PC-9 (cell line): ENCODE results near the gene SIGLEC6. TPM values are rescaled to one million over a fixed set of nuclear protein-coding genes. Genes with fewer than 3 reads are reported as not detected.

ENCODE experiments used
- BruUV-seq: library from RNA; stranded (reverse); fragments of 400-500 nt; replicated peaks from 2 replicates; lab custom pipeline; 2021; lab: Mats Ljungman, UMichigan
- CTCF ChIA-PET: fragments of 300-600 bp; sonication (Branson Sonifier 250); formaldehyde crosslinking; loops from one replicate; lab custom pipeline; 2022; ENCODE audit warnings: antibody characterized with exemption; lab: Charles Lee
- POLR2A ChIA-PET: fragments of 300-600 bp; sonication (Branson Sonifier 250); formaldehyde crosslinking; loops from one replicate; lab custom pipeline; 2022; ENCODE audit warnings: antibody characterized with exemption; ENCODE audit not compliant: unreplicated experiment; lab: Charles Lee
- DNase-seq, 2 experiments: peaks; one replicate each; pipeline versions ENCODE4 v3.0.0 to v3.0.0-alpha.2; 2015 to 2022; ENCODE audit warnings: mixed read lengths in 1 of 2
- H2AFZ ChIP-seq: fragments of 200-600 bp; sonication (generic); 2 replicates; pipeline ENCODE4 v1.8.1; 2017; ENCODE audit warnings: antibody characterized with exemption
- H3F3A ChIP-seq: fragments of 200-600 bp; sonication (generic); 2 replicates; pipeline ENCODE4 v1.8.1; 2017; ENCODE audit warnings: antibody characterized with exemption, mild to moderate bottlenecking, low read depth; ENCODE audit not compliant: insufficient read depth
- H3K27ac ChIP-seq: fragments of 200-600 bp; sonication (generic); 2 replicates; pipeline ENCODE4 v1.6.1; 2016; ENCODE audit warnings: mixed run types
- H3K27me3 ChIP-seq: fragments of 200-600 bp; sonication (generic); 2 replicates; pipeline ENCODE4 v1.6.1; 2016; ENCODE audit warnings: low read depth, mixed run types; ENCODE audit not compliant: insufficient read depth
- H3K36me3 ChIP-seq: fragments of 200-600 bp; sonication (generic); 2 replicates; pipeline ENCODE4 v1.6.1; 2016; ENCODE audit warnings: low read depth, mixed run types
- H3K4me1 ChIP-seq: fragments of 200-600 bp; sonication (generic); replicated peaks from 2 replicates; pipeline ENCODE4 v1.6.1; 2016; ENCODE audit warnings: mixed run types; ENCODE audit not compliant: insufficient read depth
- H3K4me2 ChIP-seq: fragments of 200-600 bp; sonication (generic); 2 replicates; pipeline ENCODE4 v1.6.1; 2017; ENCODE audit warnings: mixed run types
- H3K4me3 ChIP-seq: fragments of 200-600 bp; sonication (generic); 2 replicates; pipeline ENCODE4 v1.6.1; 2016; ENCODE audit warnings: mixed run types
- H3K79me2 ChIP-seq: fragments of 200-600 bp; sonication (generic); 2 replicates; pipeline ENCODE4 v1.6.1; 2017; ENCODE audit warnings: low read depth, mixed run types
- H3K9me2 ChIP-seq: fragments of 200-600 bp; sonication (generic); 2 replicates; pipeline ENCODE4 v1.8.1; 2017; ENCODE audit warnings: mild to moderate bottlenecking; ENCODE audit not compliant: insufficient read depth
- H3K9me3 ChIP-seq: fragments of 200-600 bp; sonication (generic); 2 replicates; pipeline ENCODE4 v1.8.1; 2016; ENCODE audit warnings: low read depth; ENCODE audit not compliant: insufficient read depth
- H4K20me1 ChIP-seq: fragments of 200-600 bp; sonication (generic); 2 replicates; pipeline ENCODE4 v1.8.1; 2017; ENCODE audit not compliant: insufficient read depth
- CTCF ChIP-seq: fragments of 200-600 bp; sonication (generic); conservative IDR thresholded peaks from 2 replicates; pipeline ENCODE4 v1.6.1; 2017; ENCODE audit warnings: mixed run types, antibody characterized with exemption, mild to moderate bottlenecking, moderate library complexity
- EZH2 ChIP-seq: fragments of 200-600 bp; sonication (generic); IDR thresholded peaks from 2 replicates; pipeline ENCODE4 v1.8.0; 2017; ENCODE audit warnings: antibody characterized with exemption, low read depth
- intact Hi-C: fragments of 100-400 bp; cut with micrococcal nuclease; formaldehyde crosslinking; loops from one replicate; pipeline ENCODE4 v1.10.0; 2022; ENCODE audit not compliant: unreplicated experiment
- total RNA-seq: library from RNA; stranded (reverse); gene quantifications from 2 replicates; pipeline ENCODE4 v1.2.3, GENCODE V29; 2021

SIGLEC6 gene
- total RNA-seq, 1 experiment from 2014 or later, result not detected

GRCh38 chr19:51521781-51522180 is 9.7 kb downstream of the SIGLEC6 start:
- no peaks in the 10 kb centered on the region for H3K36me3 ChIP-seq
- no peak overlapping the region for H2AFZ ChIP-seq
- intact Hi-C loops, result no loop called here
- no peaks in the 10 kb centered on the region for H3K9me3 ChIP-seq
- H3K9me2 ChIP-seq, result no peaks in the 10 kb centered on the region; the same call in 1 of the 2 replicates
- H3F3A ChIP-seq, result no peaks in the 10 kb centered on the region
- POLR2A ChIA-PET, result interaction anchor here (0.7 kb wide), 1 partner anchor 135 kb away, joined by 7 read pairs; no protein-coding TSS in a partner anchor
- CTCF ChIA-PET, result no interaction called here
- no peak overlapping the region for H3K4me2 ChIP-seq
- H3K79me2 ChIP-seq, result no peaks in the 10 kb centered on the region
- H4K20me1 ChIP-seq, result no peaks in the 10 kb centered on the region
- no peak overlapping the region for H3K27ac ChIP-seq
- TF ChIP-seq EZH2 (no peak), CTCF (no peak)
- DNase-seq, result no peak
- H3K27me3 ChIP-seq, result peaks cover 71% of the 10 kb centered on the region; the same call in 1 of the 2 replicates
- no TSS peak for BruUV-seq
- H3K4me1 ChIP-seq, result no peaks in the 10 kb centered on the region
- no peak overlapping the region for H3K4me3 ChIP-seq

- Histone ChIP-seq H3K27ac (no peak overlapping the region), H3K4me2 (no peak overlapping the region), H4K20me1 (no peaks in the 10 kb centered on the region), H3K36me3 (no peaks in the 10 kb centered on the region), H3K79me2 (no peaks in the 10 kb centered on the region), H3K9me2 (no peaks in the 10 kb centered on the region; the same call in 1 of the 2 replicates), H3K4me1 (no peaks in the 10 kb centered on the region), H3K9me3 (no peaks in the 10 kb centered on the region), H2AFZ (no peak overlapping the region), H3K27me3 (peaks cover 67% of the 10 kb centered on the region; the same call in 1 of the 2 replicates), H3F3A (no peaks in the 10 kb centered on the region), H3K4me3 (no peak overlapping the region)
- BruUV-seq, result no TSS peak
- POLR2A ChIA-PET, result no interaction called here
- intact Hi-C loops, result no loop called here
- DNase-seq, result no peak
- TF ChIP-seq CTCF, result no peak
- TF ChIP-seq EZH2, result no peak
- CTCF ChIA-PET, result no interaction called here
Observed at GRCh38 chr19:51521357-51521756, 10.1 kb downstream of the SIGLEC6 start.

GRCh38 chr19:51520728-51521127 is 10.7 kb downstream of the SIGLEC6 start:
- H3K27ac ChIP-seq, result no peak overlapping the region
- TF ChIP-seq EZH2, result no peak
- TF ChIP-seq CTCF, result no peak
- intact Hi-C loops, result no loop called here
- H3K4me1 ChIP-seq, result no peaks in the 10 kb centered on the region
- H3K9me3 ChIP-seq, result no peaks in the 10 kb centered on the region
- ChIA-PET POLR2A (no interaction called here), CTCF (no interaction called here)
- no peaks in the 10 kb centered on the region for H3K79me2 ChIP-seq
- no peak overlapping the region for H3K4me2 ChIP-seq
- BruUV-seq, result no TSS peak
- no peaks in the 10 kb centered on the region for H3K36me3 ChIP-seq
- H3K9me2 ChIP-seq, result no peaks in the 10 kb centered on the region; the same call in 1 of the 2 replicates
- no peaks in the 10 kb centered on the region for H3F3A ChIP-seq
- H3K27me3 ChIP-seq, result peaks cover 61% of the 10 kb centered on the region; the same call in 1 of the 2 replicates
- no peaks in the 10 kb centered on the region for H4K20me1 ChIP-seq
- no peak for DNase-seq
- H3K4me3 ChIP-seq, result no peak overlapping the region
- no peak overlapping the region for H2AFZ ChIP-seq
